Measurements from ENCODE around the gene WNT7A. TPM values are rescaled to one million over a fixed set of nuclear protein-coding genes. Genes with fewer than 3 reads are reported as not detected.

WNT7A gene
- total RNA-seq, 1 experiment from 2014 or later = not detected

DNA sequence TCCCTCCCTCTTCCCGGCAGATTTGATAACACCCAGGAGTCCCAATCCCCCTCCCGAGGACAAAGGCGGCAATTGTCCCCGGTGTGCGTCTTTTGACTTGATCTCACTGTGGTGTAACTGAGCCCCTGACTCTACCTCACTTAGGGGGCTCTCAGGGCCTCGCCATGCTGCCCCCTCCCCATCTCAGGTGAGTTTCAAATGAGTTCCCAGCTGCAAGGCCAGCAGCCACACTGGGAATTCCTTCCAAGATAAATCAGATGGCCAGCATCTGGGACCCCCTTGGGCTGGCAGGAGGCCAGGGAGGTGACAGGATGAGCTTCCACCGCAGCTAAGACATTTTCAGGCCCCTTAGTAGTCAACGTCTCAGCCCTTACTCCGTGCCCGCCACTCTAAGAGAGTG, 35.0 kb downstream of the WNT7A start:
- H3K23me2 ChIP-seq (ENCODE audit: insufficient read length, low read depth, low read length, poor library complexity, severe bottlenecking) = no peaks in the 10 kb centered on the region
- no peaks in the 10 kb centered on the region for H3K36me3 Mint-ChIP-seq (ENCODE audit: insufficient read depth in 1 of 3, low read depth in 3 of 3)

More for the DNA sequence above, 35.0 kb downstream of the WNT7A start:
- Histone ChIP-seq H2BK5ac (ENCODE audit: insufficient read length, low read length) (no peak overlapping the region), H4K5ac (ENCODE audit: insufficient read length, low read depth, low read length) (no peak overlapping the region), H4K20me1 (ENCODE audit: control insufficient read depth, insufficient read depth, insufficient read length) (no peaks in the 10 kb centered on the region), H3K9me3 (ENCODE audit: control insufficient read depth, low read depth, low read length) (no peaks in the 10 kb centered on the region), H3K18ac (ENCODE audit: insufficient read length, low read depth, low read length) (no peak overlapping the region), H3K56ac (ENCODE audit: insufficient read length, low read depth, low read length) (no peak overlapping the region), H3K4me2 (ENCODE audit: insufficient read depth, insufficient read length, low read length) (no peak overlapping the region), H3K79me2 (ENCODE audit: insufficient read depth, low read length) (no peaks in the 10 kb centered on the region), H3K27me3 (ENCODE audit: insufficient read depth, low read length) (no peaks in the 10 kb centered on the region), H3K14ac (ENCODE audit: insufficient read depth, low read length) (no peak overlapping the region), H3K4me1 (ENCODE audit: insufficient read depth, low read length) (no peaks in the 10 kb centered on the region), H3K23ac (ENCODE audit: insufficient read length, low read depth, low read length) (no peak overlapping the region), H2AFZ (ENCODE audit: low read length) (no peak overlapping the region), H2BK20ac (ENCODE audit: low read depth, low read length, poor library complexity, severe bottlenecking) (no peak overlapping the region), H3K9ac (ENCODE audit: extremely low read depth, insufficient read length, low read length) (no peak overlapping the region), H2BK12ac (ENCODE audit: insufficient read length, low read depth, low read length) (no peak overlapping the region), H2BK15ac (ENCODE audit: low read depth, low read length) (no peak overlapping the region), H4K8ac (replicated peaks; ENCODE audit: insufficient read length, low read depth, low read length) (no peak overlapping the region), H3K27ac (ENCODE audit: insufficient read length, low read depth, low read length) (no peak overlapping the region), H2BK120ac (ENCODE audit: low read depth, low read length, poor library complexity, severe bottlenecking) (no peak overlapping the region), H4K91ac (ENCODE audit: insufficient read length, low read depth, low read length) (no peak overlapping the region), H3T11ph (ENCODE audit: low read length) (no peak overlapping the region), H3K79me1 (ENCODE audit: insufficient read depth, low read depth, low read length, poor library complexity, severe bottlenecking) (no peaks in the 10 kb centered on the region), H2AK5ac (ENCODE audit: insufficient read length, low read length) (no peak overlapping the region), H3K4ac (ENCODE audit: low read depth, low read length) (no peak overlapping the region)
- Mint-ChIP-seq H3K4me1 (peaks cover 10 to 16% of the 10 kb centered on the region in 2 experiments), H3K27ac (no peak overlapping the region), H3K4me3 (no peak overlapping the region), H3K9me3 (no peaks in the 10 kb centered on the region), H3K27me3 (ENCODE audit: low read depth) (peaks cover 3% of the 10 kb centered on the region)
- no peak for DNase-seq
- no CpG with 5 or more reads among the region's 10 CpGs for WGBS (ENCODE audit: extremely low coverage, insufficient read length, low lambda C conversion rate)
- TF ChIP-seq, protein P1, sequence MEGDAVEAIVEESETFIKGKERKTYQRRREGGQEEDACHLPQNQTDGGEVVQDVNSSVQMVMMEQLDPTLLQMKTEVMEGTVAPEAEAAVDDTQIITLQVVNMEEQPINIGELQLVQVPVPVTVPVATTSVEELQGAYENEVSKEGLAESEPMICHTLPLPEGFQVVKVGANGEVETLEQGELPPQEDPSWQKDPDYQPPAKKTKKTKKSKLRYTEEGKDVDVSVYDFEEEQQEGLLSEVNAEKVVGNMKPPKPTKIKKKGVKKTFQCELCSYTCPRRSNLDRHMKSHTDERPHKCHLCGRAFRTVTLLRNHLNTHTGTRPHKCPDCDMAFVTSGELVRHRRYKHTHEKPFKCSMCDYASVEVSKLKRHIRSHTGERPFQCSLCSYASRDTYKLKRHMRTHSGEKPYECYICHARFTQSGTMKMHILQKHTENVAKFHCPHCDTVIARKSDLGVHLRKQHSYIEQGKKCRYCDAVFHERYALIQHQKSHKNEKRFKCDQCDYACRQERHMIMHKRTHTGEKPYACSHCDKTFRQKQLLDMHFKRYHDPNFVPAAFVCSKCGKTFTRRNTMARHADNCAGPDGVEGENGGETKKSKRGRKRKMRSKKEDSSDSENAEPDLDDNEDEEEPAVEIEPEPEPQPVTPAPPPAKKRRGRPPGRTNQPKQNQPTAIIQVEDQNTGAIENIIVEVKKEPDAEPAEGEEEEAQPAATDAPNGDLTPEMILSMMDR (conservative IDR thresholded peaks at IDR 0.05) = no peak

All from H9 (cell line).